ENCODE results near the gene NATD1.
"Not testable (repeated sequence)": the region's sequence is repeated elsewhere in the genome, so short reads cannot be mapped to it uniquely, and the experiment has no call there.

NATD1 gene

DNA sequence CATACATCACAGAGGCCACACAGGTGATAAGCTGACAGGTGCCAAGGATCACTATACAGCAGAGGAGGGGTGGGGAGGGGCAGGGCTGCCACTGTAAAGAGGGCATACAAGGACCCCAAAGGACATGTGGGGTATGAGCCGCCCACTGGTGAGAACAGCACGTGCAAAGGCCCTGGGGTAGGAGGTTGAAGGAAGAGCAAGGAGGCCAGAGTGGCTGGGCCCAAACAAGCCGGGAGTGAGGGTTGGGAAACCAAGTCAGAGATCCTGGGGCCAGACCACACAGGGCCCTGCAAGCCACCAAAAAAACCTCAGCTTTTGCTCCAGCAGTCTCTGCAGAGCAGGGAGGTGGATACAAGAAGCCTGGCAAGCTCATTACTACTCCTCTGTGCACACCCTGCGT, 6.5 kb downstream of the NATD1 start:
- no peak for DNase-seq (ENCODE audit: low spot score)

DNA sequence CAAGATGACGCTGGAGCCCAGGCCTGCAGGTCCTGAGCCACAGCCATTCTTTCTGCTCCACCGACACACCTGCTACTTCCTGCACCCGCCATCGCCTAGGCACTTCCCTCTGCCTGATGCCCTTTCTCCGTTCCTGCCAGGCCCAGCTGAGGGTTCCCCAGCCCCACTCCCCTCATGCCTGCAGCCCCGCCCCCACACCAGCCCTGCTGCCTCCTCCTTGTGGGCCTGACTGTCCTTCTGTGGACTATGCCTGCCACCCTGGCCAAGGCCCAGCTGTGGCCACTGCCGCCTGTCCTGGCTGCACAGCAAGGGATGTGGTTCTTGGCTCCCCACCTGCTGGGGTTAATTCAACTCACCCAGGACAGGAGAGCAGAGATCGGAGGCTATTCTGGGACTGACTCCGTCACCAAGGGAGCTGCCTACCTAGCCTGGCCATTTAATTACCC, 7.5 kb downstream of the NATD1 start:
- no peak for DNase-seq (ENCODE audit: low spot score)

DNA sequence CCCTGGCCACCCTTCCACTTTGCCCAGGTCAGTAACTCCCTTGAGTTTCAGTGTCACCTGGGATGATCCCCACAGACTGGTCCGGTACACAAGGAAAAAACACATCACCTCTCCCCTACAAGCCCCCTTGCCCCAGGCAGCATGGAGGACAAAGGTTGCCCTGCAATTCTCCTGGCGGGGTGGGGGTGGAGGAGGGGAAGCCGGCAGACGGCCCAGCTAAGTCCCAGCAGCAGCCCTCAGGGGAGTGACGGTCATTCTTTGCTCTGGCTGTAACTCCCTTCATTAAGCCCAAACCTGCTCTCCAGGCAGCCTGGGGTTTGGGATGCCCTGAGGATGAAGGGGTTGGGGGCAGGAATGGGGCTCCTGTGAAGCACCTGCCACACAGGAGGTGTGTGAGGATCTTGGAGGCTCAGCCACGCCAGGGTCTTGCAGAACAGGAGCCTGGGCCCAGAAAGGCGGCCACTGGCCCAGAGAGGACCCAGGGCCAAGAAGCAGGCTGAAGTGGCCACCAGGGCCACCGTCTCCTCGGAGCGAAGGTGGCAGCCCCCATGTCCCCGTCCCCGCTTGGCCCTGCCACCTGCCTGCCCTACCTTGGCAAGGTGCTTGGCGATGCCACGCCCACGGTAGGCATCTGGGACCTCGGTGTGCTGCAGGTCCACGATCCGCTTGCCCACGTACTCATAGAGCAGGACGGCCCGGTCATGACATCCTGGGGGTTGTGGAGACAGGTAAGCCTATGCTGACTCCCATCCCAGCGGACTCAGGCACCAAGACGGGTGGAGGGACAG, 9.5 kb downstream of the NATD1 start:
- no peak for DNase-seq (ENCODE audit: low spot score)

DNA sequence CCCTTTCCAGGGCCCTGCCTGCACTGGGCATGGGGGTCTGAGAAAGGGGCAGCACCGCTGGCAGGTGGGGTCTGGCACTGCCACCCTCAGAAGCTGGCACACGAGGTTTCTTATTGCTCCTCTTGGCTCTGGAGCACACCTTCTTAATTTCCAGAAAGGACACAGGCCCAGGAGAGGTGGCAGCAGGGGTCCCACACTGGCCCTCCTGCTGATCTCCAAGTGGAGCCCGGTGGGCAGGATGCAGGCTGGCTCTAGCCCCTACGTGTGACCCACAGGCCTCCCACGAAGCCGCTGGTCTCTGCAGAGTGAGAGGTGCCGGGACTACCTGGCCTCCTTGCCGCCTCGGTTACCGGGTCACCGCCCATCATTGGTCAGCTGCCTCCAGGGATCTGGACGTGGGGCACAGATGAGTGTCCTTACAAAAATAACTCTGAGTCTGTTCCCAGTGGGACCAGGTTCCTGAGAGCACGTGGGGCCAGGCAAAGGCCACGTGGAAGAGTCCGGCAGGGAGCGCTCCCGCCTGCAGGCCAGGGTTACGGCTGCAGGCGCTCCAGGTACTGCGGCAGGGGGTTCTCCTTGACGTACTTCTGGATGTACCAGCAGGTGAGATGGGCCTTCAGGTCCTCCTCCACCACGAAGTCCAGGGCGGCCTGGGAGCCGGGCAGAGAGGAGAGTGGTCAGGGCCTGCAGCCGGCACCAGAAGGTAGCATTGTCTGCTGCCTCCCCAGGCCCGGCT, 10.3 kb downstream of the NATD1 start:
- no peak for DNase-seq (ENCODE audit: low spot score)

DNA sequence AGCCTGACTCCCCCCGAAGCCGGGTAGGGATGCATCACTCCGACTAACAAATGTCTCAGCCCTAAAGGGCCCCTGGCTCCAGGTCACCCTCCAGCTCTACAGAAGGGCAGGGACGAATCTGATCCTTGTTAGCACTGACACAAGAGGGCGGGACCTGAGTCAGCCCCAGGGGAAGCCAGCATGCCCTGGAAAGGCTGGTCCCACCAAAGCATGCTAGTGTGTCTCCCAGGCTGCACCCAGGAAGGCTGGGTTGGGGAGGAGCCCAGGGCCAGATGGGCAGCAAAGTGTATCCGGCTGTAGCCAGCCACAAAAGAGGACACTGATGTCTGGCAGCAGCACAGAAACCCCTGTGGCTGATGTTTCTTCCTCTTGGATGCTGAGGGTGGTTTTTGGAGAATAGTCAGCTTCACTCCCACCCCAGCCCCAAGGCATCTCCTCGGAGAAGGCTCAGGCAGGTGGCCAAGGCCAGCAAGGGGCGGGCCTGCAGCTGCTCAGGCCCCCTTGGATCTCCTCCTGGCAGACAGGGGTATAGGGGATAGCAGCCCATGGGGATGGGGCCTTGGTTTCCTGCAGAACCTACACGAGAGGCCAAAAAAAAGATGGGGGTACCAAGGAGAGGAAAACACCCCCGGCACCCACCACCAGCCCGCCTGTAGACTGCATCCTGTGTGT, 11.0 kb downstream of the NATD1 start:
- no peak for DNase-seq (ENCODE audit: low spot score)

DNA sequence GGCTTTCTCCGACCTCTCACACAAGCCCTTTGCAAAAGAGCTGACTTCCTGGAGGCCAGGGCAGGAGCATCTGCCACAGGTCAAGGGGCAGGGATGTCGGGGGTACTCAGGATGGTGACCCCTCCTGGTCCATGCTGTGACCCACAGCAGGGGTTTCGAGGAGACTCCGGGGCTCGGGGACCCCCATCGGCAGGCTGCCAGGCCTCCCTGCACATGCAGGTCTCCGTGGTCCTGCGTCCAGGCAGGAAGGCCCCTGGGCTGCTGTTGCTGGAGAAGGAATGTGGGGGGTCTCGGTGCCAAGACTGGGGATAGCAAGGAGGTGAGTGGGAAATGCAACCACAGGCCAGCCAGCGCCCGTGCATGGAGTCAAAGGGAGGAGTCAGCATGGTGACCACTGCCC, 11.6 kb downstream of the NATD1 start:
- DNase-seq (ENCODE audit: low spot score), result no peak

DNA sequence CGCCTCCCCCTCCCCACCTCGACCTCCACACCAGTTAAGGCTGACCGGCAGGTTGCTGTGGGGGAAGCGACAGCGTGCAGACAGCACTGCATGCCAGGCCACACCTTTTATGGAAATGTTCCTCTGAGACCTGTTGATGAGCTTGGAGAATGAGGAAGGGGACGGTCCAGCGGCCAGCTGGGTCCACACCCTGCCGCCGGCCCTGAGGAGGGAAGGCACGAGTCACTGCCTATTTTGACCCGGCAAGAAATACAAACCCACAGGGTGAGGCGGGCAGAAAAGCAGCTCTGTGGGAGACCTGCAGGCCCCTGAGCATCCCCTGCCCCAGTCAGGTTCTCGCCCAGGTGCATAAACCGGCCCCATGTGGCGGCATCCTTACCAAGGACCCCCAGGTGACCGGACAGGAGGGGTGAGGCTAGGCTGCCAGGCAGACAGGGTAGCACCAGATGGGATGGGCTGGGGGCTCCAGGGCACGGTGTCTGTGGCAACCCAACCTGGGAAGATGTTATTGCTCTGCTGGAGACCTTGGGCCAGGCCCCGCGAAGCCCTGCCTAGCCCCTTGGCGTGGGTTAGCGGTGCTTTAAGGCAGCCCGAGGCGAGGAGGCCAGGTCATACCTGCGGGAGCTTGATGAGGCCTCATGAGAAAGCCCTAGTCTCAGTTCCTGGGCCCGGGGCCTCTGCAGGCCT, 12.7 kb downstream of the NATD1 start:
- no peak for DNase-seq (ENCODE audit: low spot score)

DNA sequence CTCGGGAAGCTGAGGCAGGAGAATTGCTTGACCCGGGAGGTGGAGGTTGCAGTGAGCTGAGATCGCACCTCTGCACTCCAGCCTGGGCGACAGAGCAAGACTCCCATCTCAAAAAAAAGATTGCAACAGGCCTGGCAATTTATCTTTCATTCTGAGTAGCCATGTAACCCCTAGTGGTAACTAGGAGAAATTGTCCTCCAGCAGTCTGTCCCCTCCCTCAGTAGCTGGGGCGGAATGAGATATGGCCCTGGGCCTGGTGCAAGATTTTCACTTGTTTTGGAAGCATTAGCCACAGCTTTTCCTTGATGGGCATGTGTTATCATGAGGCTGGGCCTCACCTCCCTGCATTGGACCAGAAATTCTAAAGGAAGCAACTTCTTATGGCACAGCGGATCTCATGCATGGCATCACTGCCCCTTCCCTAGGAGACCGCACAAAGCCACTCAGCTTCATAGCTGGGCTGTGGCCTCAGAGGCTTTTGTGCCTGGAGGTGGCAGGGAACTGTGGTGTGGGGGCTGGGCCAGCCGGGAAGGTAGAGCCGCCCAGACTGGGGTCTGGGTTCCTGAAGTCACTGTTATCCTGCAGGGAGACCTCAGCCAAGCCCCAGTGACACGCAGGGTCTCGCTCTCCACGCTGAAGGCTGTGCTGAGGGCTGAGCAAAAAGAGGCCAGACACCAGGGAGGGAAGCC, 13.4 kb downstream of the NATD1 start:
- peak; percentile 37 for DNase-seq (ENCODE audit: low spot score)

DNA sequence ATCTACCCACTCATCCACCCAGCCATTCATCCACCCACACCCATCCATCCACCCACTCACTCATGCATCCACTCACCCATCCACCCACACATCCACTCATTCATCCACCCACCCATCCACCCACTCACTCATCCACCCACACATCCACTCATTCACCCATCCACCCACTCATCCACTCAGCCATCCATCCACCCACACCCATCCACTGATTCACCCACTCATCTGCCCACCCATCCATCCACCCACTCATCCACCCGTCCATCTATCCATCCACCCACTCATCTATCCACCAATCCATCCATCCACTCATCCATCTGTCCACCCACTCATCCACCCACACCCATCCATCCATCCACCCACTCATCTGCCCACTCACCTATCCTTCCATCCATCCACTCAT, 17.3 kb downstream of the NATD1 start:
- DNase-seq (ENCODE audit: low spot score), result no peak

DNA sequence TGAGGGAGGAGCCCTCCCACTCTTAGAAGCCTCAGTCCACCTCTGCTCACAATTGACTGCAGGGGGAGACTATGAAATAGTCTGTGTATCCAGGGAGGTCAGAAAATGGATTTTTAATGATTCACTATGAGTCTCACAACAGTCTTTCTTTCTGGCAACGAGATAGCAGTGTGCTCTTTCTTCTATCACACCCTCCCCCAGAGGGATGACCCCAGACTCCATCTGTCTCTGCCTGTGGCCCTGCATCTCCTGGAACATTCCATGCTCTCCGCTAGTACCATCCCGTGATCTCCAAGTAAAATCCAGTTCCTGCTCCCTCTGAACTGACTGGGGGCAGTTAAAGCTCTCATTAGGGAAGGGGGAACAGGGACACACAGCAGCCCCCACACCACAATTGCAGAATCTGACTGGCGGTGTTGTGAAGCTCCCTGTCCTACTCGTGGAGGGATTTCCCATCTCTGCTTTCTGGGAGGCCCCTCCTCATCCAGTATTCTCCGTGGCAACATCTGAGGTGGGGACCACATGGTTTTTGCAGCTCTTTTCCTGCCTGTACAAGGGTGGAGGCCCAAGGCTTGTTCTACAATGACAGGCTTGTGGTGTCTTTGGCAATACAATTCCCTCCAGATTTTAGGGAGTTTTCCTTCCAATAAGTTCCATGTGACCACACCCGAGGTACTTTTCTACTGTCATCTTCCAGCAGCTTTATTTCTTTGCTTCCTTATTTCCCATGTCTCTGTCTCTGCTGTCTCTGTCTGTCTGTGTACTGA, 19.4 kb downstream of the NATD1 start:
- no peak for DNase-seq (ENCODE audit: low spot score)

DNA sequence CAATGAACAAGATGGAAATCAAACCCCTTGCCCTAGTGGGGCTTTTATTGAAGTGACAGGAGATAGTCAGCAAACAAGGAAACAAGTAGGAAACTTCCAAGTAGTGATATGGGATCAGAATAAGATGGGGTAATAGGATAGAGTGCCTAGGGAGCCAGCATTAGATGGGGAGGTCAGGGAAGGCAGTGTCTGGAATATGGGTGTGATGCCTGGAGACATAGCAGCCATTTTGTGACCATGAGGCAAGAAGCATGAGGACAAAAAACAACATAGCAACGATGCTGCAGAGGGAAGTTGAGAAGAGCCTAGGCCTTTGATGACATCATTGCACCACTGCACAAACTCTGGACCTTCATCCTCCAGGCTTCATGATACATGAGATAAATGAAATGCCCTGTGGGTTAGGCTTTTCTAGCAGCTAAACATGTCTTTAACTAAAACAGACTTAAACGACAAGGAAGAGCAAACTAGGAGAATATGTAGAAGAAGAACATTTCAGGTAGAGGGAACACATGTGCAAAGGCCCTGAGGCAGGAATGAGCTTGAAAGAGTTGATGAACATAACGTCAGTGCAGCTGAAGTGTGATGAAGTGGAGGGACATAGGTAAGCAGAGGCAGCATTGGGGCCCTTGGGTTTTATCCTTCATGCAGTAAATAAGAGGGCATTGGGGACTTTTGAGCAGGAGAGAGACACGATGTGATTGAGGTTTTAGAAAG, 21.0 kb downstream of the NATD1 start:
- no peak for DNase-seq (ENCODE audit: low spot score)

DNA sequence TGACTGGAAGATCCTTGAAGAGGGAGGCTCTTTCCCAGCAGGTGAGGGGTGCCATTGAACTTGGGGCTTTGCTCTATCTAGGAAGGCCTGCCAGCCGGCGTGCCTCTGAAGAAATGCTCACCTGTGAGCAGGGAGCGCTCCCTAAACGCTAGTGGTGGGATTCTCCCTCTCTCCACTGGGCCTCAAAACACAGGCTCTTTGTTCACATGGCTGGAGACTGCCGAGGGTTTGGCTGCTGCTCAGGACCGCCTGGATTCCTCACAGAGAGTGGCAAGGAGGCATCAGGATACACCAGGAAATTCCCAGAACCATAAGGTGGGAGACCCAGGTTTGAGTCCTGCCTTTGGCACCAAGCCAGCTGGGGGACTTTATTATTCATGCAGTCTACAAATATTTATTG, 21.7 kb downstream of the NATD1 start:
- DNase-seq (ENCODE audit: low spot score), result no peak

DNA sequence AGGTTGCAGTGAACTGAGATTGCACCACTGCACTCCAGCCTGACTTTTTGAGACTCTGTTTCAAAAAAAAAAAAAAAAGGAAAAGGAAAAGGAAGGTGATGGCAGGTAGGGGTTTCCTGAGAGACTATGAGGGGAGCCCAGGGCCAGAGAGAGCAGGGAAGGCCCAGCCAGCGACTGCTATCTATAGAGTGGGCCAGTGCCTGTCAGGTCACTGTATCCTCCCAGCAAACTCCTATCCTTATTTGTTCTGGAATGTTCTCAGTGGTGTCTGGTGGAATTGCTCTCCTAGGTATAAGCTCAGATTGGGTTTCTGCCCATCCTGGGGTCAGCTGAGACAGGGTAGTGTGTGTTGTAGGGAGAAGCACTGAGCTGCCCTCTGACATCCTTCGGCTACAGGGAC, 24.4 kb downstream of the NATD1 start:
- no peak for DNase-seq (ENCODE audit: low spot score)

DNA sequence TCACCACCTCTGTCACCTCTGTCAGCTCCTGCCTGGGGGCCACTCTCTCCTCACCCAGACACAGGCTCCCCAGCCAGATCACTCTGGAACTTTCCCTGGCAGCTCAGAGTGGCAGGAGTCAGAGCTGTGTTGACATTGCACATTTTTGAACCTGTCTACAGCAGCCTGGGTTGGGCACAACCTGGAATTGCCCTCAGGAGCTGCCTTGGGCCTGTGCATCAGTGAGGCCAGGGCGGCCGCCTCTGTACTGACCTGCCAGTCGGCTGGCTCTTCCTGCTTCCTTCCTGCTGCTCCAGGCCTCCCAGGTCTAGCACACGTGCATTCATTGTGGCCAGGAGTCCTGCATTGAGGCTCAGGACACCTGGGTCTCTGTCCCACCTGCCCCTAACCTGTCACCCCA, 25.1 kb downstream of the NATD1 start:
- no peak for DNase-seq (ENCODE audit: low spot score)

DNA sequence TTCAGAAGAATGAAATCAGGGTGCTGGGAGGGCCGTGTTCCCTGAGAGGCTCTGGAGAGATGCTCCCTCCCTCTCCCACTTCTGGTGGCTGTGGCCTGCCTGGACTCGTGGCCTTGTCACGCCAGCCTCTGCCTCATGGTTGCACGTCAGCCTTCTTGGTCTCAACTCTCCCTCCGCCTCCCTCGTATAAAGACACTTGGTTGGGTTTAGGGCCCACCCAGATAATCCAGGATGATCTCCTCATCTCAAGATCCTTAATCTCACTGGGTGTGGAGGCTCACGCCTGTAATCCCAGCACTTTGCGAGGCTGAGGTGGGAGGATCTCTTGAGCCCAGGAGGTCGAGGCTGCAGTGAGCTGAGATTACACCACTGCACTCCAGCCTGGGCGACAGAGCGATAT, 25.9 kb downstream of the NATD1 start:
- DNase-seq (ENCODE audit: low spot score), result not testable (repeated sequence)

DNA sequence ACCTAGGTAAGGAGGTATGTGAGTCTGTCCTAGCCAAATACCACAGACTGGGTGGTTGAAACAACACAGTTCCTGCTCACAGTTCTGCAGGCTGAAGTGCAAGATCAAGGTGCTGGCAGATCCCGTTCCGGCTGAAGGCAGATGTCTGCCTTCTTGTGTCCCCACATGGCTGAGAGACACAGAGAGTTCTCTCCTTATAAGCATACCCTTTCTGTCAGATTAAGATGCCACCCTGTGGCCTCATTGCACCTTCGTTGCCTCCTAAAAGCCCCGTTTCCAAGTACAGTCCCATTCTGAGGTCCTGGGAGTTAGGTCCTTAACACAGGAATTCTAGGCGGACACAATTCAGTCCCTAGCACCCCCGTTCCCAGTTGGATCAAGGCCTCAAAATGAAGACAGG, 30.1 kb downstream of the NATD1 start:
- no peak for DNase-seq (ENCODE audit: low spot score)

DNA sequence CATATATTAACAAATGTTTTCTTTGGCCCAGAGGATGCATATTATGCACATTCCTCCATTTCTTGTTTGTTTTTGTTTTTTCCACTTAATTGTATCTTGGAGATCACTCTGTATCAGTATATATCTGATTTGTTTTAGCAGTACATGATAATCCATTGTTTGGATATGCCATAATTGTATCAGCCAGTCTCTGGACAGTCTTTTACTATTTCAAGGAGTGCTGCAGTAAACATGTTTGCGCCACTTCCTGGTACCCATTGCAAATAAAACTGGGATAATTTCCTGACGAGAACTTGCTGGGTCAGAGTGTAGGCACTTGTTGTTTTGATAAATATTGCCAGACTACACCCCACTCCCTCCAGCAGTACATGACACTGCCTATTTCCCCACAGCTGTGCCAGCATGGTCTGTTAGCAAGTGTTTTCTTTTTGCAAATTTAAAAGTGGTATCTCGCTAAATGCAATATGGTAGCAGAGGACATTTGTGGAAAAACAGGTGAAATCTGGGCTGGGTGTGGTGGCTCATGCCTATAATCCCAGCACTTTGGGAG, 34.3 kb downstream of the NATD1 start:
- DNase-seq (ENCODE audit: low spot score), result no peak

DNA sequence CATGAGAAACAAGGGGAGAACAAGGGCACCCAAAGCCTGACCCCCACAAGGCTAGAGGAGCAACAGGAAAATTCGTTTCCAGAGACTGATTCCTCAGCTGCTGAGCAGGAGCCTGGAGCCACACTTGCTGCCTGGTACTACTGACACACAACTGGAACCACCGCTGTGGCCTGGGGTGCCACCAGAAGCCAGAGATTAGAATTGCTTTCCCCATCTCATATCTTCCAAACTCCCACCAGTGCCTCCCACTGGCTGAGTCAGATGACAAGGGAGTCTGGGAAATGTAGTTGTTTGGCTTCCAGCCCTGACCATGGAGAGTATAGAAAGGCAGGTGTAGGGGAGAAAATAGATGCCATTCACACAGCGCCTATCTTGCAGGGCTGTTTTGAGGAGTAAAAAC, 35.1 kb downstream of the NATD1 start:
- no peak for DNase-seq (ENCODE audit: low spot score)

DNA sequence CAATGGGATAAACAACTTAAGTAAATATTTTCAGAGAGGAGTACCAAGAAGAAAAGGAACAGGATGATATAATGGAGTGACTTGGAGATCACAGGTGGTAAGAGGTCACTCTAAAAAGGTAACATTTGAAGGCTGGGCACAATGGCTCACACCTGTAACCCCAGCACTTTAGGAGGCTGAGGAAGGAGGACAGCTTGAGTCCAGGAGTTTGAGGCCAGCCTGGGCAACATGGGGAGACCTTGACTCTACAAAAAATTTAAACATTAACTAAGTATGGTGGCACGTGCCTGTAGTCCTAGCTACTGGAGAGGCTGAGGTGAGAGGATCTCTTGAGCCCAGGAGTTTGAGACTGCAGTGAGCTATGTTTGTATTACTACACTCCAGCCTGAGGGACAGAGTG, 35.9 kb downstream of the NATD1 start:
- DNase-seq (ENCODE audit: low spot score), result no peak

DNA sequence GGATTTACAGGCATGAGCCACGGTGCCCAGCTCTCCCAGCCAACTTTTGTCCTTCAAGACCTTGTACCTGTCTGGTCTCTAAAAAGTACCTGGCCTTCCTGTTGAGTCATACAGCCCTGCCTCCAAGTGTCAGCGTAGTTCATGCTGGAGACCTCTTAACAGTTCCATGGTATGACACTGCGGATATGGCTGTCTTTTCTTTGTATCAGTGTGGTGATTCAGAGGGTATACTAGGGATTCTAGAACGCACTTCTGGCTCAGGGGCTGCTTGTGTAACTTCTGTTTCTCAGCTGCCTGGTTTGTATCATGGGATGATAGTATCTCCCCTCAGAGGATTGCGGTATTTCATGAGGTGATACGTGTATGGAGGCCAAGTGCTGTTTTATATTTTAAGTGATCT, 37.3 kb downstream of the NATD1 start:
- DNase-seq (ENCODE audit: low spot score), result no peak

Measured in NAMALWA (cell line).